GM12878 (cell line): ENCODE measurements around the gene B3GNT8. TPM values are rescaled to one million over a fixed set of nuclear protein-coding genes. Genes with fewer than 3 reads are reported as not detected.

Experiments used
- ATAC-seq: fragments of 200-7000 bp; cut with Tn5 transposase; 3 replicates; pipeline ENCODE4 v1.9.1; 2020; ENCODE audit warnings: mild to moderate bottlenecking, moderate library complexity
- BruUV-seq: library from RNA; stranded (reverse); fragments of 400-500 nt; replicated peaks from 2 replicates; lab custom pipeline; 2021; lab: Mats Ljungman, UMichigan
- CTCF ChIA-PET: fragments of 300-600 bp; sonication (Branson Sonifier 250); formaldehyde crosslinking; extraction: SDS; loops from one replicate; lab custom pipeline; 2021; ENCODE audit warnings: inconsistent platforms; lab: Yijun Ruan, JAX
- POLR2A ChIA-PET: fragments of 350-600 bp; formaldehyde crosslinking; extraction: SDS; loops from one replicate; lab custom pipeline; 2021; ENCODE audit warnings: inconsistent platforms; lab: Charles Lee
- RAD21 ChIA-PET: fragments of 300-600 bp; sonication (Branson Sonifier 250); formaldehyde crosslinking; loops from one replicate; lab custom pipeline; 2023; ENCODE audit warnings: antibody characterized with exemption; ENCODE audit not compliant: unreplicated experiment; lab: Charles Lee
- SMC1A ChIA-PET: fragments of 300-600 bp; sonication (Branson Sonifier 250); formaldehyde crosslinking; loops from one replicate; lab custom pipeline; 2023; ENCODE audit not compliant: unreplicated experiment, uncharacterized antibody; lab: Charles Lee
- DNase-seq: peaks from one replicate; pipeline ENCODE4 v3.0.0-alpha.2; 2011; ENCODE audit warnings: low read depth, low spot score
- FAIRE-seq: peaks from 3 replicates; lab custom pipeline; 2011; peaks lifted over from hg19 to GRCh38; lab: Jason Lieb, UNC
- H2AFZ ChIP-seq: 2 replicates; pipeline ENCODE4 v1.6.0; 2011; ENCODE audit warnings: low read depth, low read length, control low read depth; ENCODE audit not compliant: control insufficient read depth
- H3K27ac ChIP-seq: 2 replicates; pipeline ENCODE4 v1.5.1; 2011; ENCODE audit warnings: control low read depth; ENCODE audit not compliant: control insufficient read depth, insufficient read depth
- H3K27me3 ChIP-seq, 2 experiments: replicated peaks in 1 of 2; 2 replicates each; pipeline versions ENCODE4 v1.6.0 to v1.6.1; 2011; ENCODE audit warnings: low read length in 1 of 2; ENCODE audit not compliant: control insufficient read depth in 2 of 2, insufficient read depth in 2 of 2
- H3K36me3 ChIP-seq, 2 experiments: 2 replicates each; pipeline ENCODE4 v1.5.1; 2011; ENCODE audit warnings: low read length in 1 of 2; ENCODE audit not compliant: control insufficient read depth in 2 of 2, insufficient read depth in 2 of 2
- H3K4me1 ChIP-seq: 2 replicates; pipeline ENCODE4 v1.6.1; 2011; ENCODE audit warnings: mild to moderate bottlenecking, low read length, moderate library complexity, mixed read lengths; ENCODE audit not compliant: control insufficient read depth, insufficient read depth
- H3K4me2 ChIP-seq: 2 replicates; pipeline ENCODE4 v1.6.0; 2011; ENCODE audit warnings: control low read depth; ENCODE audit not compliant: control insufficient read depth, insufficient read depth
- H3K4me3 ChIP-seq: fragments of 200-600 bp; sonication (generic); 2 replicates; pipeline ENCODE4 v1.5.1; 2016
- H3K79me2 ChIP-seq: 2 replicates; pipeline ENCODE4 v1.6.0; 2011; ENCODE audit warnings: low read length; ENCODE audit not compliant: control insufficient read depth, insufficient read depth
- H3K9ac ChIP-seq: 2 replicates; pipeline ENCODE4 v1.8.0; 2011; ENCODE audit warnings: low read length, control low read depth, mixed read lengths; ENCODE audit not compliant: control insufficient read depth, insufficient read depth
- H3K9me3 ChIP-seq: replicated peaks from 3 replicates; pipeline ENCODE4 v1.5.1; 2011; ENCODE audit warnings: mild to moderate bottlenecking, low read length; ENCODE audit not compliant: control insufficient read depth, insufficient read depth
- H4K20me1 ChIP-seq: 2 replicates; pipeline ENCODE4 v1.6.0; 2011; ENCODE audit not compliant: control insufficient read depth, insufficient read depth
- CHD2 ChIP-seq: IDR thresholded peaks from 2 replicates; pipeline ENCODE4 v1.6.1; 2011; ENCODE audit warnings: low read depth, low read length, improper control_type of control experiment, borderline replicate concordance
- HDAC2 ChIP-seq: fragments of 200-600 bp; sonication (generic); IDR thresholded peaks from 2 replicates; pipeline ENCODE4 v1.6.1; 2017
- KAT2A ChIP-seq: conservative IDR thresholded peaks from 2 replicates; pipeline ENCODE4 v1.6.1; 2011; ENCODE audit warnings: low read depth, low read length; ENCODE audit not compliant: control insufficient read depth
- KDM1A ChIP-seq: fragments of 200-600 bp; sonication (generic); IDR thresholded peaks from 2 replicates; pipeline ENCODE4 v1.6.1; 2016; ENCODE audit warnings: borderline replicate concordance
- MEF2A ChIP-seq: IDR thresholded peaks from 2 replicates; pipeline ENCODE4 v1.6.1; 2011; ENCODE audit warnings: low read depth, mild to moderate bottlenecking, low read length, moderate library complexity; ENCODE audit not compliant: insufficient read depth
- MXI1 ChIP-seq: fragments of 150-350 bp; IDR thresholded peaks from 2 replicates; pipeline ENCODE4 v1.6.1; 2011; ENCODE audit warnings: low read depth, mild to moderate bottlenecking, inconsistent platforms, low read length, improper control_type of control experiment
- PAX5 ChIP-seq: IDR thresholded peaks from 2 replicates; pipeline ENCODE4 v1.6.1; 2011; ENCODE audit warnings: low read depth, low read length, borderline replicate concordance
- RUNX3 ChIP-seq: IDR thresholded peaks from 2 replicates; pipeline ENCODE4 v1.6.1; 2012; ENCODE audit warnings: low read length, inconsistent platforms
- SMC3 ChIP-seq: IDR thresholded peaks from 2 replicates; pipeline ENCODE4 v1.6.1; 2011; ENCODE audit warnings: low read length, improper control_type of control experiment, borderline replicate concordance
- USF2 ChIP-seq: IDR thresholded peaks from 2 replicates; pipeline ENCODE4 v1.6.1; 2011; ENCODE audit warnings: low read depth, low read length, improper control_type of control experiment, borderline replicate concordance
- WRNIP1 ChIP-seq: IDR thresholded peaks from 2 replicates; pipeline ENCODE4 v1.6.1; 2011; ENCODE audit warnings: low read depth, low read length, improper control_type of control experiment, borderline replicate concordance
- YBX1 ChIP-seq: fragments of 450-650 bp; IDR thresholded peaks from 2 replicates; pipeline ENCODE4 v1.6.1; 2016; ENCODE audit warnings: antibody characterized with exemption
- WGBS: methylation state at CpG from one replicate; pipeline ENCODE4 v1.1.6; 2016; ENCODE audit warnings: low lambda C conversion rate; ENCODE audit not compliant: insufficient replicate concordance, insufficient coverage; ENCODE audit errors: missing lambda C conversion rate; 5-methylcytosine and 5-hydroxymethylcytosine counted together
- in situ Hi-C: fragments of 300-500 bp; cut with MboI; formaldehyde crosslinking; loops from 9 replicates; pipeline ENCODE4 v1.14.3; 2018; ENCODE audit warnings: mixed read lengths
- intact Hi-C: fragments of 100-400 bp; cut with micrococcal nuclease; formaldehyde crosslinking; loops from one replicate; pipeline ENCODE4 v1.14.2; 2022; ENCODE audit not compliant: unreplicated experiment
- polyA plus RNA-seq, 11 experiments: library from polyadenylated mRNA; depleted of rRNA in 4 of 11; unstranded in 6 of 11; stranded (reverse) in 5 of 11; fragments of >200 nt; fragmentation: Nextera tagmentation in 4 of 11; fragmentation: Illumina TruSeq in 1 of 11; extraction: Ambion mirVana in 4 of 11; extraction: Trizol in 1 of 11; gene quantifications; 1 replicate in 1 of 11; 2 replicates in 10 of 11; pipeline versions ENCODE4 v1.2.1 to v1.2.3, GENCODE V29; 2011 to 2016; ENCODE audit warnings: inconsistent platforms in 2 of 11, missing spikeins in 2 of 11, low read depth in 1 of 11
- total RNA-seq, 4 experiments: library from RNA; depleted of rRNA in 3 of 4; stranded (reverse); fragments of >200 nt in 3 of 4; fragmentation: Illumina TruSeq in 1 of 4; extraction: Trizol in 1 of 4; gene quantifications; 2 replicates each; pipeline versions ENCODE4 v1.2.1 to v1.2.3, GENCODE V29; 2013 to 2021
- TF ChIP-seq, protein P1 (sequence below): fragments of 150-350 bp; IDR thresholded peaks from 2 replicates; pipeline ENCODE4 v1.6.1; 2016; ENCODE audit warnings: low read depth, low read length
- TF ChIP-seq, protein P2 (sequence below): fragments of 450-650 bp; IDR thresholded peaks from 2 replicates; pipeline ENCODE4 v1.6.1; 2018; ENCODE audit warnings: borderline replicate concordance, mild to moderate bottlenecking; ENCODE audit not compliant: partially characterized antibody

B3GNT8 gene
- total and polyA plus RNA-seq, 10 of the 15 experiments (the other 5 are each of a cell fraction or from before 2014, with no cell fraction given) = 0.06 to 1.2 (median 0.31) TPM; not detected in 4

GRCh38 chr19:41445575-41445974 lies 18.4 kb upstream of the B3GNT8 start:
- H3K9me3 ChIP-seq = no peaks in the 10 kb centered on the region
- H3K36me3 ChIP-seq = no peaks in the 10 kb centered on the region
- 25% methylated on average over 5 of the region's 5 CpGs for WGBS
- DNase-seq (no peak), ATAC-seq (no peak)
- no peak overlapping the region for H3K9ac ChIP-seq
- SMC1A ChIA-PET = interaction anchor here (0.7 kb wide), 1 partner anchor 96 kb away, joined by 4 read pairs; no protein-coding TSS in a partner anchor
- TF ChIP-seq, protein P1, sequence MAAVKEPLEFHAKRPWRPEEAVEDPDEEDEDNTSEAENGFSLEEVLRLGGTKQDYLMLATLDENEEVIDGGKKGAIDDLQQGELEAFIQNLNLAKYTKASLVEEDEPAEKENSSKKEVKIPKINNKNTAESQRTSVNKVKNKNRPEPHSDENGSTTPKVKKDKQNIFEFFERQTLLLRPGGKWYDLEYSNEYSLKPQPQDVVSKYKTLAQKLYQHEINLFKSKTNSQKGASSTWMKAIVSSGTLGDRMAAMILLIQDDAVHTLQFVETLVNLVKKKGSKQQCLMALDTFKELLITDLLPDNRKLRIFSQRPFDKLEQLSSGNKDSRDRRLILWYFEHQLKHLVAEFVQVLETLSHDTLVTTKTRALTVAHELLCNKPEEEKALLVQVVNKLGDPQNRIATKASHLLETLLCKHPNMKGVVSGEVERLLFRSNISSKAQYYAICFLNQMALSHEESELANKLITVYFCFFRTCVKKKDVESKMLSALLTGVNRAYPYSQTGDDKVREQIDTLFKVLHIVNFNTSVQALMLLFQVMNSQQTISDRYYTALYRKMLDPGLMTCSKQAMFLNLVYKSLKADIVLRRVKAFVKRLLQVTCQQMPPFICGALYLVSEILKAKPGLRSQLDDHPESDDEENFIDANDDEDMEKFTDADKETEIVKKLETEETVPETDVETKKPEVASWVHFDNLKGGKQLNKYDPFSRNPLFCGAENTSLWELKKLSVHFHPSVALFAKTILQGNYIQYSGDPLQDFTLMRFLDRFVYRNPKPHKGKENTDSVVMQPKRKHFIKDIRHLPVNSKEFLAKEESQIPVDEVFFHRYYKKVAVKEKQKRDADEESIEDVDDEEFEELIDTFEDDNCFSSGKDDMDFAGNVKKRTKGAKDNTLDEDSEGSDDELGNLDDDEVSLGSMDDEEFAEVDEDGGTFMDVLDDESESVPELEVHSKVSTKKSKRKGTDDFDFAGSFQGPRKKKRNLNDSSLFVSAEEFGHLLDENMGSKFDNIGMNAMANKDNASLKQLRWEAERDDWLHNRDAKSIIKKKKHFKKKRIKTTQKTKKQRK = no peak
- TF ChIP-seq YBX1 (no peak), CHD2 (no peak), MEF2A (no peak), MXI1 (no peak), SMC3 (no peak), WRNIP1 (no peak), USF2 (no peak), KDM1A (no peak), RUNX3 (no peak), KAT2A (no peak), HDAC2 (no peak), PAX5 (no peak)
- TF ChIP-seq, protein P2, sequence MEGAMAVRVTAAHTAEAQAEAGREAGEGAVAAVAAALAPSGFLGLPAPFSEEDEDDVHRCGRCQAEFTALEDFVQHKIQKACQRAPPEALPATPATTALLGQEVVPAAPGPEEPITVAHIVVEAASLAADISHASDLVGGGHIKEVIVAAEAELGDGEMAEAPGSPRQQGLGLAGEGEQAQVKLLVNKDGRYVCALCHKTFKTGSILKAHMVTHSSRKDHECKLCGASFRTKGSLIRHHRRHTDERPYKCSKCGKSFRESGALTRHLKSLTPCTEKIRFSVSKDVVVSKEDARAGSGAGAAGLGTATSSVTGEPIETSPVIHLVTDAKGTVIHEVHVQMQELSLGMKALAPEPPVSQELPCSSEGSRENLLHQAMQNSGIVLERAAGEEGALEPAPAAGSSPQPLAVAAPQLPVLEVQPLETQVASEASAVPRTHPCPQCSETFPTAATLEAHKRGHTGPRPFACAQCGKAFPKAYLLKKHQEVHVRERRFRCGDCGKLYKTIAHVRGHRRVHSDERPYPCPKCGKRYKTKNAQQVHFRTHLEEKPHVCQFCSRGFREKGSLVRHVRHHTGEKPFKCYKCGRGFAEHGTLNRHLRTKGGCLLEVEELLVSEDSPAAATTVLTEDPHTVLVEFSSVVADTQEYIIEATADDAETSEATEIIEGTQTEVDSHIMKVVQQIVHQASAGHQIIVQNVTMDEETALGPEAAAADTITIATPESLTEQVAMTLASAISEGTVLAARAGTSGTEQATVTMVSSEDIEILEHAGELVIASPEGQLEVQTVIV = no peak
- TF ChIP-seq, all 136 proteins: peak for 0
- POLR2A ChIA-PET = no interaction called here
- BruUV-seq = no TSS peak
- CTCF ChIA-PET = interaction anchor here (8.1 to 10.9 kb wide), 2 partner anchors 93 to 119 kb away, joined by 157 to 314 read pairs; no protein-coding TSS in a partner anchor
- in situ Hi-C loops = loop anchor here (10.0 kb wide), 2 partner anchors 89 to 129 kb away; partner anchors contain the start of gene CEACAM21
- H3K79me2 ChIP-seq = no peaks in the 10 kb centered on the region
- H2AFZ ChIP-seq = no peak overlapping the region
- H3K4me1 ChIP-seq = no peaks in the 10 kb centered on the region; the same call in 1 of the 2 replicates
- no peak overlapping the region for H3K4me2 ChIP-seq
- intact Hi-C loops = loop anchor here (5.0 kb wide), 1 partner anchor 93 kb away; the partner anchor contains the start of gene TGFB1
- H3K27ac ChIP-seq = no peak overlapping the region
- H4K20me1 ChIP-seq = no peaks in the 10 kb centered on the region
- H3K27me3 ChIP-seq = no peaks in the 10 kb centered on the region
- H3K4me3 ChIP-seq = no peak overlapping the region
- no peak for FAIRE-seq
- RAD21 ChIA-PET = no interaction called here
